Effector memory CD4-positive, alpha-beta T cell (primary cell): Measurements from ENCODE around the gene HAND1.

Source experiments
- DNase-seq, 3 donors: peaks; one replicate each; pipeline ENCODE4 v3.0.0-alpha.2; 2020
- H3K27ac ChIP-seq: 2 replicates; pipeline ENCODE4 v1.7.0; 2013; ENCODE audit warnings: mild to moderate bottlenecking, low read length, moderate library complexity; ENCODE audit not compliant: insufficient read depth, poor library complexity, severe bottlenecking
- H3K27me3 ChIP-seq: replicated peaks from 2 replicates; pipeline ENCODE4 v1.7.0; 2013; ENCODE audit warnings: mild to moderate bottlenecking, low read length; ENCODE audit not compliant: insufficient read depth, control insufficient read depth, poor library complexity, severe bottlenecking
- H3K36me3 ChIP-seq: 2 replicates; pipeline ENCODE4 v1.7.0; 2013; ENCODE audit warnings: mild to moderate bottlenecking, low read length, moderate library complexity; ENCODE audit not compliant: control insufficient read depth, insufficient read depth
- H3K4me1 ChIP-seq: 2 replicates; pipeline ENCODE4 v1.7.0; 2013; ENCODE audit warnings: low read length, mild to moderate bottlenecking; ENCODE audit not compliant: control insufficient read depth, insufficient read depth, poor library complexity, severe bottlenecking
- H3K4me3 ChIP-seq: 2 replicates; pipeline ENCODE4 v1.7.0; 2013; ENCODE audit warnings: low read length, low read depth, mild to moderate bottlenecking; ENCODE audit not compliant: insufficient read depth, poor library complexity, severe bottlenecking
- H3K9me3 ChIP-seq: 2 replicates; pipeline ENCODE4 v1.7.0; 2013; ENCODE audit warnings: mild to moderate bottlenecking, low read length, moderate library complexity; ENCODE audit not compliant: control insufficient read depth

HAND1 gene

GRCh38 chr5:154428208-154428607, 49.8 kb downstream of the HAND1 start:
- Histone ChIP-seq H3K4me3 (no peak overlapping the region), H3K27ac (no peak overlapping the region), H3K9me3 (no peaks in the 10 kb centered on the region), H3K4me1 (no peaks in the 10 kb centered on the region), H3K27me3 (no peaks in the 10 kb centered on the region), H3K36me3 (no peaks in the 10 kb centered on the region)
- DNase-seq = no peak
